ENCODE results near the gene MSANTD2.

Gene MSANTD2

GRCh38 chr11:124769806-124770774 lies 30.1 kb downstream of the MSANTD2 start:
- DNase-seq, result no peak

- DNase-seq, result no peak
Measured at GRCh38 chr11:124768914-124769313, 31.3 kb downstream of the MSANTD2 start.

GRCh38 chr11:124766156-124766555 lies 34.0 kb downstream of the MSANTD2 start:
- no peak for DNase-seq

GRCh38 chr11:124763156-124763947 lies 36.9 kb downstream of the MSANTD2 start:
- DNase-seq, result peak; percentile 64

- DNase-seq, result no peak
Measured at GRCh38 chr11:124762624-124763155, 37.5 kb downstream of the MSANTD2 start.

- DNase-seq, result peak; percentile 43
Measured at GRCh38 chr11:124762105-124762623, 38.0 kb downstream of the MSANTD2 start, which contains the start of gene ESAM. Gene ESAM, minus strand, starts transcription at chr11:124762290. Its CDS starts 136 bp downstream, at chr11:124762154.

GRCh38 chr11:124761301-124762104 lies 38.7 kb downstream of the MSANTD2 start:
- DNase-seq, result no peak

- no peak for DNase-seq
Measured at GRCh38 chr11:124760806-124761205, 39.4 kb downstream of the MSANTD2 start.

GRCh38 chr11:124760205-124760652 lies 40.0 kb downstream of the MSANTD2 start:
- DNase-seq, result no peak

- no peak for DNase-seq
Measured at GRCh38 chr11:124759266-124760204, 40.7 kb downstream of the MSANTD2 start.

- peak; percentile 72 for DNase-seq
Measured at GRCh38 chr11:124758355-124759265, 41.6 kb downstream of the MSANTD2 start.

- no peak for DNase-seq
Measured at GRCh38 chr11:124757320-124757719, 42.9 kb downstream of the MSANTD2 start.

- DNase-seq, result no peak
Measured at GRCh38 chr11:124756753-124757227, 43.4 kb downstream of the MSANTD2 start.

GRCh38 chr11:124756033-124756752 lies 44.0 kb downstream of the MSANTD2 start:
- DNase-seq, result no peak

GRCh38 chr11:124754710-124755109 lies 45.5 kb downstream of the MSANTD2 start:
- no peak for DNase-seq

GRCh38 chr11:124754309-124754708 lies 45.9 kb downstream of the MSANTD2 start:
- no peak for DNase-seq

- DNase-seq, result no peak
Measured at GRCh38 chr11:124753624-124754023, 46.6 kb downstream of the MSANTD2 start.

- no peak for DNase-seq
Measured at GRCh38 chr11:124753205-124753604, 47.0 kb downstream of the MSANTD2 start.

All from hematopoietic multipotent progenitor cell treated with erythropoietin and hydrocortisone succinate and interleukin-3 and kit ligand, for 8 days (in vitro differentiated cells).